ENCODE results near the gene AMBP. TPM values are rescaled to one million over a fixed set of nuclear protein-coding genes. Genes with fewer than 3 reads are reported as not detected.

Gene AMBP
- not detected in 2 replicates for total RNA-seq

DNA sequence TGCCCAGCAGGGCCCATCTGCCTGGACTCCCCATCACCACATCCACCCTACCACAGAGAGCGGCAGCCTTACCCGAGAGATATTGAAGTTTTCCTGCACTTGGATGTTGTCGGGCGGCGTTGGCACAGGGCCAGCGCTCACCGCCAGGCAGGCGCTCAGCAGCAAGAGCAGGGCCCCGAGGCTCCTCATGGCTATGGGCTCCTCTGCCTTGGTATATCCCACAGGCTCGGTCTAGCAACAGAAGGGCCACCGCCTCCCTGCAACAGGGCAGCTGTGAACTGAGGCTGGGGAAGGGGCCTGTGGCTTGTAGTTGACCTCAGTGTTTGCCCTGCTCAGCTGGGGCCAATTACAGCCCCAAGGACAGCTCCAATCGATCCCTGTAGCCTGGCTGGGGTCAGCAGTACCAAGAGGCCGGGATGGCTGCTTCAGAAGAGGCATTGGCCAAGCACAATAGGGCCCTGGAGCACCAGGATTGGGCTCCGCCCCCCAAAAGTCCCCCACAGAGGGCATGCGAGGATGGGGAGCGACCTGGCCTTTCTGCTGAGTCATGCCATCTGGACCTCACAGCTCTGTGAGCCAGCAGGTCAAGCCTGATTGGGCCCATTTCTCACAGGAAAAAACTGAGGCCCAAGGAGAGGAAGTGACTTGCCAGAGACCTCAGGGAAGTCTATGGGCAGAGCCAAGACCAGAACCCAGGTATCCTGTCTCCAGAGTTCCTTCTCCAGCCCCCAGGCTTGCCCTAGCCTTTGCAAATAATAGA is at the start of gene AMBP:
Gene AMBP, minus strand, starts transcription at position 280 of the 760 bp plus-strand sequence. Its CDS starts 91 bp downstream, at position 189.

DNA sequence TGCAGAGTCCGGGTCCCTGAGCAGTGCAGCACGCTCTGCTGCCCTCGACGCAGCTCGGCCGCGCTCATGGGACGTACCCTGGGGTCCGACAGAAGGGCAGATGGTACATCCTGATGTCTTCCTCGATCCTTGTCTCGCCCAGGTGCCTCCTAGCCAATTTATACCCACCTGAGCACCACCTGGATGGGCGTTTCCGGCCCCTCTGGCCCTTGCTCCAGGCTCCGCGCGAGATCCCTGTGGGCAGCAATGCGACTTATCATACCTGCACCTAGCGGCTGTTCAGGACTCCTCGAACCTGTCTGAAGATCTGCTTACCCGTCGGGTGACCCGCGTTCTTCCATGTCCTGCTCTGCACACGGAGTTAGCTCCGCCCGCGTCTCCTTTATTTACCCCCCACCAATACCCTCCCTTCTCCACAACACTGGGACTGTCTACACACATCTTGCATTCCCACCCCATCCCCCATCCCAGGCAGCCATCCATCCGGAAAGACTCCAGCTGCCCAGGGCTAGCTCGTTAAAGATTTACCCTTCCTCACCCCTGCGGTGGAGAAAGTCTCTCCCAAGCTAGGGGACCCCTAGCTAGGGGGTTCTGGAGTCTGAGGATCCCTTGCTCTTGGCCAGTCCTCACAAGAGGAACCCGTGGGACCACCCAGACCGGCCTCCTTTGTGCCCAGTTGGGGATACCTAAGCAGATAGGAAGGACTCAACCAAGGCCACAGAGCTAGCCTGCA is 21.0 kb upstream of the AMBP start, which contains the start of gene KIF12:
Gene KIF12, minus strand, starts transcription at position 357 of the 733 bp plus-strand sequence. Its CDS starts 16 bp downstream, at position 341.

Other genes with a start within 250 kb of the AMBP start
- gene ZNF618, start 202.0 kb downstream of the AMBP start, total RNA-seq = 2.1 and 11.8 TPM in 2 replicates
- gene KIF12, start 21.0 kb upstream of the AMBP start, total RNA-seq = under 0.01 and 0.78 TPM in 2 replicates
- gene COL27A1, start 77.2 kb upstream of the AMBP start, total RNA-seq = 3.1 and 10.5 TPM in 2 replicates
- not detected in 2 replicates for gene ORM1, start 244.8 kb upstream of the AMBP start, total RNA-seq